Measurements from ENCODE around the gene TIAM1. TPM values are rescaled to one million over a fixed set of nuclear protein-coding genes. Genes with fewer than 3 reads are reported as not detected.

Gene TIAM1, protein sequence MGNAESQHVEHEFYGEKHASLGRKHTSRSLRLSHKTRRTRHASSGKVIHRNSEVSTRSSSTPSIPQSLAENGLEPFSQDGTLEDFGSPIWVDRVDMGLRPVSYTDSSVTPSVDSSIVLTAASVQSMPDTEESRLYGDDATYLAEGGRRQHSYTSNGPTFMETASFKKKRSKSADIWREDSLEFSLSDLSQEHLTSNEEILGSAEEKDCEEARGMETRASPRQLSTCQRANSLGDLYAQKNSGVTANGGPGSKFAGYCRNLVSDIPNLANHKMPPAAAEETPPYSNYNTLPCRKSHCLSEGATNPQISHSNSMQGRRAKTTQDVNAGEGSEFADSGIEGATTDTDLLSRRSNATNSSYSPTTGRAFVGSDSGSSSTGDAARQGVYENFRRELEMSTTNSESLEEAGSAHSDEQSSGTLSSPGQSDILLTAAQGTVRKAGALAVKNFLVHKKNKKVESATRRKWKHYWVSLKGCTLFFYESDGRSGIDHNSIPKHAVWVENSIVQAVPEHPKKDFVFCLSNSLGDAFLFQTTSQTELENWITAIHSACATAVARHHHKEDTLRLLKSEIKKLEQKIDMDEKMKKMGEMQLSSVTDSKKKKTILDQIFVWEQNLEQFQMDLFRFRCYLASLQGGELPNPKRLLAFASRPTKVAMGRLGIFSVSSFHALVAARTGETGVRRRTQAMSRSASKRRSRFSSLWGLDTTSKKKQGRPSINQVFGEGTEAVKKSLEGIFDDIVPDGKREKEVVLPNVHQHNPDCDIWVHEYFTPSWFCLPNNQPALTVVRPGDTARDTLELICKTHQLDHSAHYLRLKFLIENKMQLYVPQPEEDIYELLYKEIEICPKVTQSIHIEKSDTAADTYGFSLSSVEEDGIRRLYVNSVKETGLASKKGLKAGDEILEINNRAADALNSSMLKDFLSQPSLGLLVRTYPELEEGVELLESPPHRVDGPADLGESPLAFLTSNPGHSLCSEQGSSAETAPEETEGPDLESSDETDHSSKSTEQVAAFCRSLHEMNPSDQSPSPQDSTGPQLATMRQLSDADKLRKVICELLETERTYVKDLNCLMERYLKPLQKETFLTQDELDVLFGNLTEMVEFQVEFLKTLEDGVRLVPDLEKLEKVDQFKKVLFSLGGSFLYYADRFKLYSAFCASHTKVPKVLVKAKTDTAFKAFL (N-terminal part only)
- 18.8 and 23.9 TPM in 2 replicates for total RNA-seq (2014; rRNA removed; shearing (Covaris generic))

DNA sequence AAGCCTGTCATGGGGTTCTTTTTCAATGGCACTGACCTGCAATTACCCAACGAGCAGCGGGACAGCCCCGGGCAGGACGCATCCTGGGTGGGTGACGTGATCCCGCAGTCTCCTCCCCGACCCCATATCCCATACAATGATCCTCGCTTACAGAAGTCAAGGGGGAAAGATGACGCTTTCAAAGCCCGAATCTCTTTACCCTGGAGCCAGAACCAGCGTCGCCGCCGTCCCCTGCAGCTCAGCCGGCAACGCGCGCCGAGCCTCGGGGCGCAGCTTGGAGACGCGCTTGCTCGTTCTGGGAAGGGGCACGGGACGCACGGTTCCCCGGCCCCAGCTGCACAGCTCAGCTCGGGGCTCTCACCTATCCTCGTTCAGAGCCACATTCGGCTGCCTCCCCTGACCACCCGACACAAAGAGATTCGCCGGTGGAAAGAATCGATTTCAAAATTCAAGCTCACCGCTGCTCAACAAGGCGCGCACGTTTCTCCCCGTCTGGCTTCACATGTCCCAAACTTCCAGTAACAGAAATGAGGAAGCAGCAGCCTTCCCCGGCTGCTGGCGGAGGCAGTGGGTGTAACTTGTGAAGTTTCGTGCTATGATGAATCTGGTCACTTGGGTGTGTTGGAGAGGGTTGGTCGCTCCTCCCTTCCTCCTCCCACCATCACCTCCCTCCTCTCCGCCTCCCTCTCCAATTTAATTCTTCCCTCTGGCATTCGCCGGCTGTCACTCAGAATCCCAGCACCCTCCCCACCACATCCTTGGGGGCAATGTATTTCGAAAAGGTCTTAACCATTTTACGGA lies at the start of gene TIAM1:
Gene TIAM1 (minus strand): TSS at position 582 of the 801 bp plus-strand sequence. CDS start 77,289 bp downstream, outside the sequence.
- H3K36me3 ChIP-seq (replicated peaks; ENCODE audit: control insufficient read depth, insufficient read depth, low read length), result no peaks in the 10 kb centered on the region
- no peaks in the 10 kb centered on the region for H3K27me3 ChIP-seq (ENCODE audit: control insufficient read depth, insufficient read depth, low read length)
- H3K4me3 ChIP-seq (ENCODE audit: insufficient read depth, low read depth, low read length), result peak within 1 kb of the TSS; percentile 62
- DNase-seq, result peak; percentile 79

DNA sequence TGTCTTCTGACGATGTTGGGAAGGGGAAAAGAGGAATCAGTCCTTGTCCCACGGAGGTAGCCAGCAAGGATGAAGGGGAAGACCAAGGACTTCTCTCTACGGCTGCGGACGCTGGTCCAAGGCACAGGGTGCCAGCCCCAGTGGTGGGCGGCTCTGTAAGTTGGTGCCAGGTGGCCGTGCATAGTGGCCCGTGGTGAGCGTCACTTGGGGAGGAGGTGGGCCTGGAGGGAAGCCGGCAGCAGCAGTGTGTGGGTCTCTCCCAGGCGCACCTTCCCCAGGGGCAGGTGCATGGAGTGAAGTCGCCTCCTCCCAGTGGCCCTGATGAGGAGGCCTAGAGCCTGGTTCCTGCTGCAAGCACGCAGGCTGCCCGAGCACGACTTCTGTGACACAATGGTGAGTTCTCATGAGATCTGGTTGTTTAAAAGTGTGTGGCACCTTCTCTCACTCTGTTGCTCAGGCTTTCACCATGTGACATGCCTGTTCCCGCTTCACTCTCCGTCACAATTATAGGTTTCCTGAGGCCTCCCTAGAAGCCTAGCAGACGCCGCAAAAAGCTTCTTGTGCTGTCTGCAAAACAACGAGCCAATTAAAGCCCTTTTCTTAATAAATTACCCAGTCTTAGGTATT lies 43.6 kb upstream of the TIAM1 start:
- Histone ChIP-seq H3K36me3 (replicated peaks; ENCODE audit: control insufficient read depth, insufficient read depth, low read length) (no peaks in the 10 kb centered on the region), H3K27me3 (ENCODE audit: control insufficient read depth, insufficient read depth, low read length) (no peaks in the 10 kb centered on the region), H3K4me3 (ENCODE audit: insufficient read depth, low read depth, low read length) (no peak overlapping the region)
- peak; percentile 18 for DNase-seq

DNA sequence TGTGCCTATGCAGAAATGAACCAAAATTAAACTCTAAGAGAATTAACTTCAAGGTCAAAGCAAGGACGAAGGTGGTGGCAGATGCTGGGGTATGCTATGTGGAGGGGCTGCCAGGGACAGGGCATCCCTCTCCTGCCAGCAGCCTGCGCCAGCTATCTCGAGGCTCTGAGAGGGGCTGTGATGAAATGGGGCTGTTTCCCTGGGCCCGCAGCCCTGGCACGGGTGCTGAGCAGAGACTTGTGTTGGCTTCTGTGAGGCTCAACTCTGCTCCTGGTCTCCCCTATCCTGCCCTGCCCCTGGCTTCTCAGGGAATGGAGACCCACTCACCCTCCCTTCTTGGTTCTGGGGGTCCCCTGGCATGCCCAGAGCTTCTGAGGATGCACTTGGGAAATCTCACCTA lies 41.9 kb upstream of the TIAM1 start:
- peak; percentile 11 for DNase-seq
- H3K36me3 ChIP-seq (replicated peaks; ENCODE audit: control insufficient read depth, insufficient read depth, low read length), result no peaks in the 10 kb centered on the region

DNA sequence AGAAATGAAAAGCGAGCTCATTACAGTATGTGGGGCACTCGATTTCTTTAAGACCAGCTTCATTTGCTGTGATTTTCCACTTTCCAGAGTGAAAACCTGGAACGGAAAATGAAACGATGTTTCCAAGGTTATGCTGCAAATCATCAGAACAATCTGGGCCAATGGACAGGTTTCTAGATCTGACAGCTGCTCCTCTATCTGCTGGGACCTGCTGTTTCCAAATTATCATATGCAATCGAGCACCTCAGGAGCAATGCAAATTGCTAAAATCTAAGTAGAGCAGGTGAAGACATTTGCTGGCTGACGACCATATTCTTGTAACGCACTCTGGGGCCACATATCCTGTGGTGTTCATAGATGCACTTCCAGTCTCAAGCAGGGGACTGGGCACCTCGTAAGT lies 39.7 kb upstream of the TIAM1 start:
- no peaks in the 10 kb centered on the region for H3K27me3 ChIP-seq (ENCODE audit: control insufficient read depth, insufficient read depth, low read length)
- H3K36me3 ChIP-seq (replicated peaks; ENCODE audit: control insufficient read depth, insufficient read depth, low read length), result no peaks in the 10 kb centered on the region
- DNase-seq, result no peak
- no peak overlapping the region for H3K4me3 ChIP-seq (ENCODE audit: insufficient read depth, low read depth, low read length)

More for the DNA sequence above, 41.9 kb upstream of the TIAM1 start:
- Histone ChIP-seq H3K27me3 (ENCODE audit: control insufficient read depth, insufficient read depth, low read length) (no peaks in the 10 kb centered on the region), H3K4me3 (ENCODE audit: insufficient read depth, low read depth, low read length) (no peak overlapping the region)

DNA sequence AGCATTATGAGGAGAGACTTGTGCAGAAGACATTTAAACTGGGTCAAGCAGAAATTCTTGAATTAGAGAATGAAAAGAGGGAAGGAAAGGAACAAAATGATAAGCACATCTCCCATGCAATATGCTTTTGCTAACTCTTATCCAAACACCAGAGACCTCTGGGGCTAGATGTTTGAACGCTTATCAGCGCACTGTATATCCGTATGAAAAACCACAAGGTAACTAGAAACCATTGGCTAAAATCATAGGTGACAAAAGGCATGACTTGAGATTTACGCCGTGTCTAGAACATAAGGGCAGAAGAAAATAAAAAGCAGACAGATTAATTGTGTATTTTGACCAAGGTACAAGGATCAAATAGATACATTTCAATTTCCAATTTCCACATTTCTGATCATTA lies 38.0 kb upstream of the TIAM1 start:
- no peak overlapping the region for H3K4me3 ChIP-seq (ENCODE audit: insufficient read depth, low read depth, low read length)
- no peaks in the 10 kb centered on the region for H3K36me3 ChIP-seq (replicated peaks; ENCODE audit: control insufficient read depth, insufficient read depth, low read length)
- no peak for DNase-seq
- H3K27me3 ChIP-seq (ENCODE audit: control insufficient read depth, insufficient read depth, low read length), result no peaks in the 10 kb centered on the region

DNA sequence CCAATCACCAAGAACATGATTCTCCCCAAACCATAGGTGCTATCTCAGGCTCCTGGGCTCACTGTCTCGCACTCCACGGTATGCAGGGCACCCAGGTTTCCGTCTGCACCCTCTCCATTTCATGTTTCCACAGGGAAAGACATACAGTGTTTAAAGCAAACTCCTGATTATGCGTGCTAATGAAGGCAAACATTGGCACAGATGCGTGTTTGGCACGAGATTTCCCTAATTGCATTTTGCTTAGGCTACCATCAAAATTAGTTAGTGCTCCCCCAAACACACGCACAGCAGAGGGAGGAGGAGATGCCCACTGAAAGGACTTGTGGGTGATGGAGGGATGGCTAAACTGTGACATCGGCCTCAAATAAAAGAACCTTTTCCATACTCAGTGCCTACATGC lies 32.2 kb upstream of the TIAM1 start:
- DNase-seq, result no peak
- no peaks in the 10 kb centered on the region for H3K36me3 ChIP-seq (replicated peaks; ENCODE audit: control insufficient read depth, insufficient read depth, low read length)
- H3K4me3 ChIP-seq (ENCODE audit: insufficient read depth, low read depth, low read length), result no peak overlapping the region

GRCh38 chr21:31374395-31374794 lies 30.3 kb upstream of the TIAM1 start:
- no peak overlapping the region for H3K4me3 ChIP-seq (ENCODE audit: insufficient read depth, low read depth, low read length)
- DNase-seq, result no peak
- H3K36me3 ChIP-seq (replicated peaks; ENCODE audit: control insufficient read depth, insufficient read depth, low read length), result no peaks in the 10 kb centered on the region
- no peaks in the 10 kb centered on the region for H3K27me3 ChIP-seq (ENCODE audit: control insufficient read depth, insufficient read depth, low read length)

More for the DNA sequence above, 32.2 kb upstream of the TIAM1 start:
- no peaks in the 10 kb centered on the region for H3K27me3 ChIP-seq (ENCODE audit: control insufficient read depth, insufficient read depth, low read length)

DNA sequence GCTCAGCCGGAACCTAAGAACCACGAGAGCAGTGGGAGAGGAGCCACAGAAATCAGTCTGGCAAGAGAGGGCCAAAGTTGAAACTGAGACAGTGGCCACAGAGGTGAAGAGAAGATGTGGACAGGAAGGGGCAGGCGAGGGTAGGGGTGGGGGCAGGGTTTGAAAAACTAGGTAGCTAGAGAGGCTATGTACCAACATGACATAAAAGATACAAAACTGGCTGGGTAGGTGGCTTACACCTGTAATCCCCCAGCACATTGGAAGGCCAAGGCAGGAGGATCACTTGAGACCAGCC lies 28.4 kb upstream of the TIAM1 start:
- Histone ChIP-seq H3K4me3 (ENCODE audit: insufficient read depth, low read depth, low read length) (no peak overlapping the region), H3K27me3 (ENCODE audit: control insufficient read depth, insufficient read depth, low read length) (no peaks in the 10 kb centered on the region), H3K36me3 (replicated peaks; ENCODE audit: control insufficient read depth, insufficient read depth, low read length) (no peaks in the 10 kb centered on the region)
- no peak for DNase-seq

GRCh38 chr21:31371715-31372470 lies 27.8 kb upstream of the TIAM1 start:
- no peaks in the 10 kb centered on the region for H3K36me3 ChIP-seq (replicated peaks; ENCODE audit: control insufficient read depth, insufficient read depth, low read length)
- no peak overlapping the region for H3K4me3 ChIP-seq (ENCODE audit: insufficient read depth, low read depth, low read length)
- H3K27me3 ChIP-seq (ENCODE audit: control insufficient read depth, insufficient read depth, low read length), result no peaks in the 10 kb centered on the region
- DNase-seq, result no peak

GRCh38 chr21:31370893-31371544 lies 27.0 kb upstream of the TIAM1 start:
- Histone ChIP-seq H3K27me3 (ENCODE audit: control insufficient read depth, insufficient read depth, low read length) (no peaks in the 10 kb centered on the region), H3K4me3 (ENCODE audit: insufficient read depth, low read depth, low read length) (no peak overlapping the region), H3K36me3 (replicated peaks; ENCODE audit: control insufficient read depth, insufficient read depth, low read length) (no peaks in the 10 kb centered on the region)
- no peak for DNase-seq

GRCh38 chr21:31370281-31370892 lies 26.3 kb upstream of the TIAM1 start:
- Histone ChIP-seq H3K36me3 (replicated peaks; ENCODE audit: control insufficient read depth, insufficient read depth, low read length) (no peaks in the 10 kb centered on the region), H3K27me3 (ENCODE audit: control insufficient read depth, insufficient read depth, low read length) (no peaks in the 10 kb centered on the region), H3K4me3 (ENCODE audit: insufficient read depth, low read depth, low read length) (no peak overlapping the region)
- DNase-seq, result no peak

DNA sequence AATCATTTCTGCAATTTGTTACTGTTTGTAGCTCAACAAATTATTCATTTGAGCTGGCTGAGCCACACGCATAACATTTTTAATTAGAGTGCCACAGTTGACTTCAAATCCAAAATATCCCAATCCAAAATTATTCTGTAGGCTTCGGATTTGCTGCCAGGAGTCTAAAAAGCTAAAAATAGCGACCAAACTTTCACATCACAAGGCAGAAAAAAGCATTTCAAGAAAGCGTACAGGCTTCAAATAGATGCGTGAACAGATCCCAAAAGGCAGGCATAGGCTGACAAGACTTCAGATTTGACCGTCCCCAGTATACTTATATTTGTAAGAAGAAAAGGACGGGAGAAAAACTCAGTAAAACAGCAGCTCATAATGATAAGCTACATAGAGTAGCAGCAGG lies 24.3 kb upstream of the TIAM1 start:
- no peak overlapping the region for H3K4me3 ChIP-seq (ENCODE audit: insufficient read depth, low read depth, low read length)
- DNase-seq, result no peak
- no peaks in the 10 kb centered on the region for H3K27me3 ChIP-seq (ENCODE audit: control insufficient read depth, insufficient read depth, low read length)
- no peaks in the 10 kb centered on the region for H3K36me3 ChIP-seq (replicated peaks; ENCODE audit: control insufficient read depth, insufficient read depth, low read length)

Measured in H7 (cell line).